ENCODE data around the gene ATG16L2.

- TF ChIP-seq EZH2 (IDR thresholded peaks at IDR 0.05; ENCODE audit: low read length), result no peak
- TF ChIP-seq, protein P1, sequence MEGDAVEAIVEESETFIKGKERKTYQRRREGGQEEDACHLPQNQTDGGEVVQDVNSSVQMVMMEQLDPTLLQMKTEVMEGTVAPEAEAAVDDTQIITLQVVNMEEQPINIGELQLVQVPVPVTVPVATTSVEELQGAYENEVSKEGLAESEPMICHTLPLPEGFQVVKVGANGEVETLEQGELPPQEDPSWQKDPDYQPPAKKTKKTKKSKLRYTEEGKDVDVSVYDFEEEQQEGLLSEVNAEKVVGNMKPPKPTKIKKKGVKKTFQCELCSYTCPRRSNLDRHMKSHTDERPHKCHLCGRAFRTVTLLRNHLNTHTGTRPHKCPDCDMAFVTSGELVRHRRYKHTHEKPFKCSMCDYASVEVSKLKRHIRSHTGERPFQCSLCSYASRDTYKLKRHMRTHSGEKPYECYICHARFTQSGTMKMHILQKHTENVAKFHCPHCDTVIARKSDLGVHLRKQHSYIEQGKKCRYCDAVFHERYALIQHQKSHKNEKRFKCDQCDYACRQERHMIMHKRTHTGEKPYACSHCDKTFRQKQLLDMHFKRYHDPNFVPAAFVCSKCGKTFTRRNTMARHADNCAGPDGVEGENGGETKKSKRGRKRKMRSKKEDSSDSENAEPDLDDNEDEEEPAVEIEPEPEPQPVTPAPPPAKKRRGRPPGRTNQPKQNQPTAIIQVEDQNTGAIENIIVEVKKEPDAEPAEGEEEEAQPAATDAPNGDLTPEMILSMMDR (optimal IDR thresholded peaks at IDR 0.05 in 1 of 3, IDR thresholded peaks at IDR 0.05 in 1 of 3, conservative IDR thresholded peaks at IDR 0.05 in 1 of 3; ENCODE audit: extremely low read depth in 1 of 3, insufficient read depth in 2 of 3, low read length in 3 of 3), result no peak
These were observed 47.9 kb upstream of the ATG16L2 start for GRCh38 chr11:72766152-72766902.

Data from keratinocyte (primary cell).